ENCODE data around the gene RAPGEF1. TPM values are rescaled to one million over a fixed set of nuclear protein-coding genes. Genes with fewer than 3 reads are reported as not detected.

Gene RAPGEF1
- total RNA-seq, 4 donors from 2014 or later, result 32.0 to 57.3 (median 38.9) TPM

DNA sequence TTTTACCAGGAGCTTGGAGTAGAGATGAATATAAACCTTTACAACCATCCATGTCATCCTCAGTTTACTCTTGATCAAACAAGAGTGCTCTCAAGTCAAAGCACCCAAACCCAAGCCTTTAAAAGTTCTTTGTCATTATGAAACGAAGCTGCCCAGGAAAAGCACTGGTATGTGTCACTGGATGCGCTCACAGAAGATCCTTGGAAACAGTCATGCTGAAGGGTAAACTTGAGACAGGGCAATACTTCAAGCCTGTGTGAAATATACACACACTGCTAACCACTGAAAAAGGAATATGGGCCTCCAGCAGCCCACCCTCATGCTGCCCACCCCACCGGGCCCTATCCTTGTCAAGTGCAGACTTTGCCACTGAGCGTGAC is 110.1 kb downstream of the RAPGEF1 start:
- TF ChIP-seq, protein P1, sequence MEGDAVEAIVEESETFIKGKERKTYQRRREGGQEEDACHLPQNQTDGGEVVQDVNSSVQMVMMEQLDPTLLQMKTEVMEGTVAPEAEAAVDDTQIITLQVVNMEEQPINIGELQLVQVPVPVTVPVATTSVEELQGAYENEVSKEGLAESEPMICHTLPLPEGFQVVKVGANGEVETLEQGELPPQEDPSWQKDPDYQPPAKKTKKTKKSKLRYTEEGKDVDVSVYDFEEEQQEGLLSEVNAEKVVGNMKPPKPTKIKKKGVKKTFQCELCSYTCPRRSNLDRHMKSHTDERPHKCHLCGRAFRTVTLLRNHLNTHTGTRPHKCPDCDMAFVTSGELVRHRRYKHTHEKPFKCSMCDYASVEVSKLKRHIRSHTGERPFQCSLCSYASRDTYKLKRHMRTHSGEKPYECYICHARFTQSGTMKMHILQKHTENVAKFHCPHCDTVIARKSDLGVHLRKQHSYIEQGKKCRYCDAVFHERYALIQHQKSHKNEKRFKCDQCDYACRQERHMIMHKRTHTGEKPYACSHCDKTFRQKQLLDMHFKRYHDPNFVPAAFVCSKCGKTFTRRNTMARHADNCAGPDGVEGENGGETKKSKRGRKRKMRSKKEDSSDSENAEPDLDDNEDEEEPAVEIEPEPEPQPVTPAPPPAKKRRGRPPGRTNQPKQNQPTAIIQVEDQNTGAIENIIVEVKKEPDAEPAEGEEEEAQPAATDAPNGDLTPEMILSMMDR (IDR thresholded peaks at IDR 0.05), result no peak
- TF ChIP-seq EP300 (IDR thresholded peaks at IDR 0.05) (no peak), POLR2A (IDR thresholded peaks at IDR 0.05) (no peak)
- Histone ChIP-seq H3K27me3 (no peaks in the 10 kb centered on the region), H3K27ac (peak overlapping the region in 2 of 4 donors; percentile 5 to 53), H3K4me3 (no peak overlapping the region), H3K4me1 (peaks cover 0 to 6% (median 2%) of the 10 kb centered on the region in 4 donors), H3K9me3 (no peaks in the 10 kb centered on the region), H3K36me3 (peaks cover 0 to 40% (median 7%) of the 10 kb centered on the region in 3 donors)
- WGBS, 2 donors, result 91 to 93% methylated on average over 4 of the region's 4 CpGs
- DNase-seq (ENCODE audit: low spot score in 2 of 2), result no peak

DNA sequence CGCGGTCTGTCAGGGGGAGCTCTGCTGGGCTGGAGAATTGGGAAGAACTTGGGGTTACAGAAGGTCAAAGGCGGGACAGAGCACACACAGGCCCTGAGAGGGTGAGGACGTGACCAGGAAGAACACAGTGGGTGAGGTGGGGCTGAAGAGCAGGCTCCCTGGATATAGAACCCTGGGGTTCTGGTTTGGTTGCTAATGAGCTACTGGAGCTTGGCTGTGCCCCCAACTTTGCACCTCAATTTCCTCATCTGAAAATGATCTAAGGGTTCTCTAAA is 110.7 kb downstream of the RAPGEF1 start:
- no peak for DNase-seq (ENCODE audit: low spot score in 2 of 2)
- peaks cover 0 to 11% (median 2%) of the 10 kb centered on the region in 4 donors for H3K4me1 ChIP-seq
- WGBS, 2 donors, result 87 to 98% methylated on average over 4 of the region's 4 CpGs
- H3K27me3 ChIP-seq, result no peaks in the 10 kb centered on the region
- H3K4me3 ChIP-seq, result no peak overlapping the region
- peaks cover 0 to 46% (median 7%) of the 10 kb centered on the region in 3 donors for H3K36me3 ChIP-seq
- TF ChIP-seq EP300 (IDR thresholded peaks at IDR 0.05) (no peak), POLR2A (IDR thresholded peaks at IDR 0.05) (no peak)
- TF ChIP-seq, protein P1 (IDR thresholded peaks at IDR 0.05), result no peak
- no peaks in the 10 kb centered on the region for H3K9me3 ChIP-seq
- H3K27ac ChIP-seq, result peak overlapping the region in 2 of 4 donors; percentile 55 to 69

DNA sequence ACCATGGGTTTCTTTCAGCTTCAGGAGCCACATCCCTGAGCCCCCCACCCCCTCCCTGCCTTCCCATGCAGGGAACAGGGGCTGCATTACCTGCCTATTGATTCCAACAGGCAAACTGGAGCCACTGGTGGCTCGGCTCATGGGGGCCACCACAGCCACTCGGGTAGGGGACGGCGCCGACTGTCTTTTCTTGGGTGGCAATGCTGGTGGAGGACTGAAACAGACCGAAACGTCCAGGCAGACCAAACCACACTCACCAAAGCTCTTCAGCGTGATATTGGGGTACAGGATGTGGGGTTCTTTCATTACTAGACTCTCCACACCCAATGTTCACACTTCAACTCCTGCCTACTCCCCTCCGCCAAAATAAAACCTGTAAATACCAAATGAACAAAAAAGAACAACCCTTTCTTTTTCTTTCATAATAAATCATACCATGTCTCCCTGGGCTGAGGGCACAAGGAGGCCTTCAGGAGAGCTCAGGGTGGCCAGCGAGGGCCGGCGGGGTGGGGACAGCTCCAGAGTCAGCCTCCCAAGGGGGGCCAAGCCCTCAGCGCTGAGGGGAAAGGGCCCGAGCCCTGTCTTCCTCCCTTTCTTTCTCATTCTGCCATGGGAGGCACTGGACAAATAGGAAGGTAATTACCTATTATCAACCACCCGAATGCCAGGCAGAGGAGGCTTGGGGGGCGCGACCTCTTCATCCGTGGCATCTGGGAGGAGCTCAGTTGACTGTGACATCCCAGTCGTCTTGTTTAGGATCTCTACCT is 111.2 kb downstream of the RAPGEF1 start:
- WGBS, 2 donors, result 86 to 91% methylated on average over 19 of the region's 19 CpGs
- no peaks in the 10 kb centered on the region for H3K9me3 ChIP-seq

DNA sequence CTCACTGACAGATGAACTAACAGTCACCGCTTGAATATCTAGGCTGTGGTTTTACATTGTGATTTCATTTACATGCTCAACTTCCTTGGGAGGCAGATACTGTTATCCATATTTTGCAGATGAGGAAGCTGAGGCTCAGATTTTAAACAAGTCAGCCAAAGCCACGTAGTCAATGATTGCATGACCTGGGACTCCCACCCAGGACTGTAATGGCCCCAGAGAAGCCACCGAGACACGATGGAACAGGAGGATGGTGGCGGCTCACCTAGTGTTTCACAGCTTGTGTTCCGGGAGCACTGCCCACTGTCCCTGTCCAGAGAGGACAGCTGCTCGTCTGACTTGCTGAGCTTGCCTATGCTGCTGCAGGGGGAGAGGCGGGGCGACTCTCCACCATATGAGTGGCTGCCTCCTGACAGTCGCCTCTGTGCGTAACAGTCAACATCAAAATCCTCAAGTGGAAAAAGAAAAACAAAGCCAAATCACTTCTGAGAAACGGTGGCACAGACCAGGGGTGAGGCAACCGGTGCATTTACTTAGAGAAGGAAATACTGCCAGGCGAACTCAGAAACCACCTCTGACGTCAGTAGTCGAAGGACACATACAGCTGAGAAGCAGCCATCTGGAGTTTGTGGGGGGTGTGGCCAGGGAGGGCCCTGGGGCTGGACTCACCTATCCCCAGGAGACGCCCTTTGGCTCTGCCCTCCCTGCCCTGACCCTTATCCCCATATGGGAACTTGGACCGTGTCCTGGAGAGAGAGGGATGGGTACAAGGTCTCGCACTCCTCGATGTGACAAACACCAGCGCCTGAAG is 112.0 kb downstream of the RAPGEF1 start:
- DNase-seq (ENCODE audit: low spot score in 2 of 2), result no peak
- 84 to 90% methylated on average over 21 of the region's 21 CpGs for WGBS, 2 donors
- H3K27ac ChIP-seq, result peak overlapping the region in 2 of 4 donors; percentile 55 to 69

More for the DNA sequence above, 111.2 kb downstream of the RAPGEF1 start:
- TF ChIP-seq, protein P1 (IDR thresholded peaks at IDR 0.05), result no peak
- TF ChIP-seq POLR2A (IDR thresholded peaks at IDR 0.05) (no peak), EP300 (IDR thresholded peaks at IDR 0.05) (no peak)
- DNase-seq (ENCODE audit: low spot score in 2 of 2), result no peak
- no peaks in the 10 kb centered on the region for H3K27me3 ChIP-seq
- H3K4me1 ChIP-seq, result peaks cover 0 to 11% (median 2%) of the 10 kb centered on the region in 4 donors
- peak overlapping the region in 2 of 4 donors; percentile 55 to 69 for H3K27ac ChIP-seq
- H3K36me3 ChIP-seq, result peaks cover 0 to 52% (median 7%) of the 10 kb centered on the region in 3 donors
- H3K4me3 ChIP-seq, result no peak overlapping the region

More for the DNA sequence above, 112.0 kb downstream of the RAPGEF1 start:
- peak in 1 of 2 donors; percentile 45 for TF ChIP-seq EP300 (IDR thresholded peaks at IDR 0.05)
- TF ChIP-seq, protein P1 (IDR thresholded peaks at IDR 0.05), result no peak
- H3K27me3 ChIP-seq, result no peaks in the 10 kb centered on the region
- peaks cover 0 to 60% (median 7%) of the 10 kb centered on the region in 3 donors for H3K36me3 ChIP-seq
- peaks cover 0 to 11% (median 2%) of the 10 kb centered on the region in 4 donors for H3K4me1 ChIP-seq
- no peaks in the 10 kb centered on the region for H3K9me3 ChIP-seq
- H3K4me3 ChIP-seq, result no peak overlapping the region

Data from tibial nerve (tissue), 4 donors.